DMS 273 (cell line): ENCODE data around the gene TUBA8.

Experiments used
- DNase-seq: peaks from one replicate; lab custom pipeline; 2025; ENCODE audit not compliant: unreplicated experiment; lab: John Stamatoyannopoulos, UW

TUBA8 gene

GRCh38 chr22:18077087-18077638, 33.4 kb upstream of the TUBA8 start:
- no peak for DNase-seq

GRCh38 chr22:18077639-18078328, 32.8 kb upstream of the TUBA8 start, which contains the start of gene PEX26:
PEX26 (plus strand) TSS chr22:18077990; CDS start chr22:18078377, 387 bp downstream.
- peak; percentile 95 for DNase-seq

- DNase-seq, result peak; percentile 63
Measured at GRCh38 chr22:18078329-18079041, 32.1 kb upstream of the TUBA8 start.

GRCh38 chr22:18079706-18080233, 30.8 kb upstream of the TUBA8 start:
- DNase-seq, result no peak

GRCh38 chr22:18081416-18081815, 29.2 kb upstream of the TUBA8 start:
- no peak for DNase-seq

- DNase-seq, result no peak
Measured at GRCh38 chr22:18082467-18082866, 28.1 kb upstream of the TUBA8 start.

- no peak for DNase-seq
Measured at GRCh38 chr22:18083406-18083805, 27.2 kb upstream of the TUBA8 start.

GRCh38 chr22:18085188-18085587, 25.4 kb upstream of the TUBA8 start:
- DNase-seq, result no peak

GRCh38 chr22:18087350-18087855, 23.2 kb upstream of the TUBA8 start:
- no peak for DNase-seq

GRCh38 chr22:18088825-18089568, 21.6 kb upstream of the TUBA8 start:
- no peak for DNase-seq

GRCh38 chr22:18090286-18090685, 20.3 kb upstream of the TUBA8 start:
- DNase-seq, result no peak

- DNase-seq, result no peak
Measured at GRCh38 chr22:18091478-18091877, 19.1 kb upstream of the TUBA8 start.

GRCh38 chr22:18091916-18092526, 18.6 kb upstream of the TUBA8 start:
- peak; percentile 26 for DNase-seq

- no peak for DNase-seq
Measured at GRCh38 chr22:18093661-18094060, 16.9 kb upstream of the TUBA8 start.

GRCh38 chr22:18095101-18095805, 15.4 kb upstream of the TUBA8 start:
- peak; percentile 19 for DNase-seq

- DNase-seq, result no peak
Measured at GRCh38 chr22:18096823-18097222, 13.8 kb upstream of the TUBA8 start.

- no peak for DNase-seq
Measured at GRCh38 chr22:18100781-18101180, 9.8 kb upstream of the TUBA8 start.

- no peak for DNase-seq
Measured at GRCh38 chr22:18101536-18101935, 9.1 kb upstream of the TUBA8 start.

GRCh38 chr22:18103527-18104269, 6.9 kb upstream of the TUBA8 start:
- DNase-seq, result no peak
